Endothelial cell of umbilical vein (primary cell): Measurements from ENCODE around the gene ADCY3. TPM values are rescaled to one million over a fixed set of nuclear protein-coding genes. Genes with fewer than 3 reads are reported as not detected.
A peak's percentile ranks its signal among the peaks of the same experiment; 100 is the strongest.

Source experiments
- BruUV-seq: library from RNA; stranded (reverse); fragments of 400-500 nt; replicated peaks from 2 replicates; lab custom pipeline; 2021; lab: Mats Ljungman, UMichigan
- CTCF ChIA-PET: fragments of 300-600, 350-600 bp; sonication (Branson Sonifier 250); formaldehyde crosslinking; loops from one replicate; lab custom pipeline; 2021; ENCODE audit warnings: antibody characterized with exemption, inconsistent platforms; lab: Charles Lee
- POLR2A ChIA-PET: fragments of 300-600, 350-600 bp; sonication (Branson Sonifier 250); formaldehyde crosslinking; loops from one replicate; lab custom pipeline; 2021; ENCODE audit warnings: antibody characterized with exemption, inconsistent platforms; lab: Charles Lee
- DNase-seq: peaks from one replicate; pipeline ENCODE4 v3.0.0-alpha.2; 2011; ENCODE audit warnings: low read depth, low spot score
- FAIRE-seq: peaks from 2 replicates; lab custom pipeline; 2011; peaks lifted over from hg19 to GRCh38; lab: Jason Lieb, UNC
- H2AFZ ChIP-seq: 2 replicates; pipeline ENCODE4 v1.6.0; 2012; ENCODE audit warnings: low read depth, low read length, control low read depth, inconsistent platforms
- H3K27ac ChIP-seq: 2 replicates; pipeline ENCODE4 v1.5.1; 2011; ENCODE audit warnings: low read depth, mild to moderate bottlenecking, control low read depth, low read length, moderate library complexity; ENCODE audit not compliant: insufficient read depth
- H3K27me3 ChIP-seq, 2 experiments: 2 replicates each; pipeline versions ENCODE4 v1.6.0 to v1.6.1; 2011; ENCODE audit warnings: low read length in 2 of 2, mixed read lengths in 1 of 2; ENCODE audit not compliant: control insufficient read depth in 2 of 2, insufficient read depth in 2 of 2
- H3K36me3 ChIP-seq, 2 experiments: 2 replicates in 1 of 2; 3 replicates in 1 of 2; pipeline ENCODE4 v1.5.1; 2011; ENCODE audit warnings: low read length in 2 of 2, mild to moderate bottlenecking in 1 of 2, moderate library complexity in 1 of 2; ENCODE audit not compliant: control insufficient read depth in 2 of 2, insufficient read depth in 2 of 2; ENCODE audit errors: extremely low read depth in 1 of 2
- H3K4me1 ChIP-seq: 3 replicates; pipeline ENCODE4 v1.5.1; 2011; ENCODE audit warnings: mild to moderate bottlenecking, low read length; ENCODE audit not compliant: control insufficient read depth, insufficient read depth; ENCODE audit errors: extremely low read depth
- H3K4me2 ChIP-seq: 2 replicates; pipeline ENCODE4 v1.6.1; 2011; ENCODE audit warnings: low read length, control low read depth, mixed read lengths; ENCODE audit not compliant: insufficient read depth
- H3K4me3 ChIP-seq, 3 experiments: fragments of 200-600 bp in 1 of 3; sonication (generic), shearing (Covaris generic) in 1 of 3; replicated peaks in 1 of 3; 2 replicates each; pipeline ENCODE4 v1.5.1; 2011 to 2016; ENCODE audit warnings: control low read depth in 3 of 3, low read length in 3 of 3, mild to moderate bottlenecking in 2 of 3, inconsistent platforms in 1 of 3, low read depth in 1 of 3, moderate library complexity in 1 of 3; ENCODE audit not compliant: insufficient read depth in 1 of 3
- H3K79me2 ChIP-seq: 2 replicates; pipeline ENCODE4 v1.6.0; 2012; ENCODE audit warnings: low read length, inconsistent platforms; ENCODE audit not compliant: control insufficient read depth, insufficient read depth
- H3K9ac ChIP-seq: replicated peaks from 2 replicates; pipeline ENCODE3; 2011; ENCODE audit warnings: low read length, control low read depth; ENCODE audit not compliant: insufficient read depth; ENCODE audit errors: extremely low read depth
- H3K9me1 ChIP-seq: replicated peaks from 3 replicates; pipeline ENCODE4 v1.6.0; 2011; ENCODE audit warnings: mild to moderate bottlenecking, low read length; ENCODE audit not compliant: control insufficient read depth, insufficient read depth; ENCODE audit errors: extremely low read depth
- H3K9me3 ChIP-seq: replicated peaks from 2 replicates; pipeline ENCODE4 v1.5.1; 2012; ENCODE audit warnings: low read length, inconsistent platforms; ENCODE audit not compliant: control insufficient read depth, insufficient read depth
- H4K20me1 ChIP-seq: replicated peaks from 2 replicates; pipeline ENCODE3; 2011; ENCODE audit warnings: mild to moderate bottlenecking, low read length; ENCODE audit not compliant: control insufficient read depth, insufficient read depth; ENCODE audit errors: extremely low read depth
- CTCF ChIP-seq, 2 donors: IDR thresholded peaks; 1 replicate in 1 of 2; 2 replicates in 1 of 2; pipeline ENCODE4 v1.5.1; 2011; ENCODE audit warnings: low read length in 2 of 2, mild to moderate bottlenecking in 2 of 2, moderate library complexity in 2 of 2, control low read depth in 1 of 2, inconsistent platforms in 1 of 2, low read depth in 1 of 2; ENCODE audit not compliant: insufficient read depth in 1 of 2; ENCODE audit errors: extremely low read depth in 1 of 2
- EZH2 ChIP-seq: IDR thresholded peaks from 2 replicates; pipeline ENCODE4 v1.6.1; 2012; ENCODE audit warnings: borderline replicate concordance, low read depth, mild to moderate bottlenecking, moderate library complexity, low read length, inconsistent platforms; ENCODE audit not compliant: severe bottlenecking
- FOS ChIP-seq: IDR thresholded peaks from 2 replicates; pipeline ENCODE4 v1.6.1; 2011; ENCODE audit warnings: mild to moderate bottlenecking, low read length, moderate library complexity, borderline replicate concordance; ENCODE audit not compliant: insufficient read depth
- GATA2 ChIP-seq: IDR thresholded peaks from 2 replicates; pipeline ENCODE4 v1.7.0; 2011; ENCODE audit warnings: low read depth, mild to moderate bottlenecking, moderate library complexity, mixed read lengths, low read length; ENCODE audit not compliant: insufficient read length, insufficient read depth
- JUN ChIP-seq: IDR thresholded peaks from 2 replicates; pipeline ENCODE4 v1.6.1; 2011; ENCODE audit warnings: borderline replicate concordance, low read depth; ENCODE audit not compliant: insufficient read length, insufficient read depth
- MAX ChIP-seq: IDR thresholded peaks from 2 replicates; pipeline ENCODE4 v1.6.1; 2011; ENCODE audit not compliant: insufficient read depth, insufficient read length
- MYC ChIP-seq: IDR thresholded peaks from one replicate; pipeline ENCODE4 v1.6.1; 2011; ENCODE audit warnings: mild to moderate bottlenecking, low read depth, low read length
- POLR2A ChIP-seq: IDR thresholded peaks from 2 replicates; pipeline ENCODE4 v1.6.1; 2012; ENCODE audit warnings: low read depth, mild to moderate bottlenecking, control low read depth, low read length
- POLR2AphosphoS5 ChIP-seq: IDR thresholded peaks from 2 replicates; pipeline ENCODE4 v1.6.1; 2012; ENCODE audit warnings: low read depth, mild to moderate bottlenecking, control low read depth, low read length, moderate library complexity; ENCODE audit not compliant: insufficient read depth
- dilution Hi-C: fragments of 300-500 bp; cut with MboI; formaldehyde crosslinking; loops from one replicate; pipeline ENCODE4 v1.15.0; 2019; ENCODE audit warnings: low sequenced_read_pairs; ENCODE audit not compliant: extremely low pct_ligation_motif_present
- intact Hi-C: fragments of 100-400 bp; cut with micrococcal nuclease; formaldehyde crosslinking; loops from one replicate; pipeline ENCODE4 v1.10.0; 2022
- polyA plus RNA-seq, 4 experiments: library from polyadenylated mRNA; depleted of rRNA in 3 of 4; stranded (reverse) in 3 of 4; unstranded in 1 of 4; fragments of >200 nt; gene quantifications; 2 replicates each; pipeline versions ENCODE4 v1.2.1 to v1.2.3, GENCODE V29; 2011 to 2012; ENCODE audit warnings: missing spikeins in 1 of 4
- total RNA-seq: library from RNA; stranded (reverse); gene quantifications from 2 replicates; pipeline ENCODE4 v1.2.3, GENCODE V29; 2021

ADCY3 gene
- total and polyA plus RNA-seq, 2 donors (not counting 3 experiments of a cell fraction or from before 2014, with no cell fraction given), result 54.0 to 61.3 TPM

GRCh38 chr2:24930768-24931167 lies 10.7 kb upstream of the ADCY3 start:
- FAIRE-seq, result no peak
- POLR2A ChIA-PET, result no interaction called here
- H3K27ac ChIP-seq, result no peak overlapping the region

More at GRCh38 chr2:24930768-24931167, 10.7 kb upstream of the ADCY3 start:
- no peak overlapping the region for H3K4me3 ChIP-seq
- no peak for DNase-seq
- TF ChIP-seq FOS (no peak), POLR2AphosphoS5 (no peak), MAX (no peak), CTCF (IDR thresholded peaks at IDR 0.05; ENCODE audit: extremely low read depth in 1 of 2, insufficient read depth in 1 of 2, low read depth in 1 of 2, low read length in 2 of 2) (no peak), EZH2 (no peak), MYC (no peak), GATA2 (no peak), POLR2A (no peak), JUN (no peak)
- peaks cover 0 to 2% of the 10 kb centered on the region in 2 experiments for H3K27me3 ChIP-seq
- H3K4me2 ChIP-seq, result no peak overlapping the region
- intact Hi-C loops (no loop called here), dilution Hi-C loops (no loop called here)
- no peaks in the 10 kb centered on the region for H3K9me1 ChIP-seq
- peak overlapping the region; percentile 26 for H2AFZ ChIP-seq
- CTCF ChIA-PET, result interaction anchor here (0.7 to 0.9 kb wide), 4 partner anchors 9 to 509 kb away, joined by 3 to 4 read pairs (median 3); no protein-coding TSS in a partner anchor
- H3K36me3 ChIP-seq, result no peaks in the 10 kb centered on the region
- H3K4me1 ChIP-seq, result peaks cover 2% of the 10 kb centered on the region
- no peaks in the 10 kb centered on the region for H3K79me2 ChIP-seq
- no peaks in the 10 kb centered on the region for H4K20me1 ChIP-seq
- H3K9me3 ChIP-seq, result no peaks in the 10 kb centered on the region
- H3K9ac ChIP-seq, result no peak overlapping the region
- no TSS peak for BruUV-seq
